Uterus (tissue), 4 donors: ENCODE results near the gene FUT8. TPM values are rescaled to one million over a fixed set of nuclear protein-coding genes. Genes with fewer than 3 reads are reported as not detected.
A peak's percentile ranks its signal among the peaks of the same experiment; 100 is the strongest.
"Not testable (repeated sequence)": the region's sequence is repeated elsewhere in the genome, so short reads cannot be mapped to it uniquely, and the experiment has no call there.

ENCODE experiments used
- DNase-seq, 2 donors: peaks; one replicate each; pipeline ENCODE4 v3.0.0-alpha.2; 2019 to 2020
- H3K27ac ChIP-seq, 2 donors: fragments of 200-600 bp; sonication (generic); 1 replicate in 1 of 2; 2 replicates in 1 of 2; pipeline ENCODE4 v1.5.1; 2016 to 2018
- H3K27me3 ChIP-seq, 2 donors: fragments of 200-600 bp; sonication (generic); one replicate each; pipeline ENCODE4 v1.5.1; 2018 to 2019; ENCODE audit warnings: control low read depth in 1 of 2
- H3K36me3 ChIP-seq, 2 donors: fragments of 200-600 bp; sonication (generic); one replicate each; pipeline ENCODE4 v1.5.1; 2019; ENCODE audit warnings: control low read depth in 1 of 2
- H3K4me1 ChIP-seq, 2 donors: fragments of 200-600 bp; sonication (generic); one replicate each; pipeline ENCODE4 v1.5.1; 2018 to 2019; ENCODE audit warnings: control low read depth in 1 of 2
- H3K4me3 ChIP-seq, 2 donors: fragments of 200-600 bp; sonication (generic); 1 replicate in 1 of 2; 2 replicates in 1 of 2; pipeline ENCODE4 v1.5.1; 2018 to 2019; ENCODE audit warnings: mild to moderate bottlenecking in 1 of 2
- H3K9me3 ChIP-seq, 2 donors: fragments of 200-600 bp; sonication (generic); one replicate each; pipeline ENCODE4 v1.5.1; 2019; ENCODE audit warnings: control low read depth in 1 of 2
- POLR2A ChIP-seq, 2 donors: fragments of 450-650 bp; IDR thresholded peaks; one replicate each; pipeline ENCODE4 v1.6.1; 2016; ENCODE audit warnings: antibody characterized with exemption in 2 of 2, mild to moderate bottlenecking in 1 of 2, moderate library complexity in 1 of 2
- intact Hi-C: fragments of 100-400 bp; cut with DNase I; formaldehyde crosslinking; loops from one replicate; pipeline ENCODE4 v1.15.1; 2023; ENCODE audit warnings: low total_unique reads
- total RNA-seq, 4 donors: library from RNA; depleted of rRNA in 3 of 4; stranded (reverse); fragments of >200 nt in 3 of 4; gene quantifications; one replicate each; pipeline versions ENCODE4 v1.1.0 to v1.2.4, GENCODE V29; 2014 to 2023
- TF ChIP-seq, protein P1 (sequence below), 4 experiments: fragments of 200-600 bp in 2 of 4; fragments of 450-650 bp in 2 of 4; sonication (generic) in 2 of 4; IDR thresholded peaks; one replicate each; pipeline ENCODE4 v1.5.1; 2016 to 2019; ENCODE audit warnings: antibody characterized with exemption in 4 of 4, mild to moderate bottlenecking in 2 of 4, moderate library complexity in 1 of 4
- donor health status: DM: yes; HTN: yes; CAD: no.

The FUT8 gene
- total RNA-seq, 4 donors from 2014 or later: 39.2 to 57.6 (median 51.8) TPM

- DNase-seq: no peak
- no peaks in the 10 kb centered on the region for H3K27me3 ChIP-seq
- H3K4me1 ChIP-seq: no peaks in the 10 kb centered on the region
- no peaks in the 10 kb centered on the region for H3K36me3 ChIP-seq
- intact Hi-C loops: no loop called here
- H3K9me3 ChIP-seq: no peaks in the 10 kb centered on the region
- no peak overlapping the region for H3K27ac ChIP-seq
- TF ChIP-seq, protein P1, sequence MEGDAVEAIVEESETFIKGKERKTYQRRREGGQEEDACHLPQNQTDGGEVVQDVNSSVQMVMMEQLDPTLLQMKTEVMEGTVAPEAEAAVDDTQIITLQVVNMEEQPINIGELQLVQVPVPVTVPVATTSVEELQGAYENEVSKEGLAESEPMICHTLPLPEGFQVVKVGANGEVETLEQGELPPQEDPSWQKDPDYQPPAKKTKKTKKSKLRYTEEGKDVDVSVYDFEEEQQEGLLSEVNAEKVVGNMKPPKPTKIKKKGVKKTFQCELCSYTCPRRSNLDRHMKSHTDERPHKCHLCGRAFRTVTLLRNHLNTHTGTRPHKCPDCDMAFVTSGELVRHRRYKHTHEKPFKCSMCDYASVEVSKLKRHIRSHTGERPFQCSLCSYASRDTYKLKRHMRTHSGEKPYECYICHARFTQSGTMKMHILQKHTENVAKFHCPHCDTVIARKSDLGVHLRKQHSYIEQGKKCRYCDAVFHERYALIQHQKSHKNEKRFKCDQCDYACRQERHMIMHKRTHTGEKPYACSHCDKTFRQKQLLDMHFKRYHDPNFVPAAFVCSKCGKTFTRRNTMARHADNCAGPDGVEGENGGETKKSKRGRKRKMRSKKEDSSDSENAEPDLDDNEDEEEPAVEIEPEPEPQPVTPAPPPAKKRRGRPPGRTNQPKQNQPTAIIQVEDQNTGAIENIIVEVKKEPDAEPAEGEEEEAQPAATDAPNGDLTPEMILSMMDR (IDR thresholded peaks at IDR 0.05): no peak
- TF ChIP-seq POLR2A (IDR thresholded peaks at IDR 0.05): no peak
- H3K4me3 ChIP-seq: no peak overlapping the region
These were observed 218.5 kb downstream of the FUT8 start for GRCh38 chr14:65631040-65631439.

DNA sequence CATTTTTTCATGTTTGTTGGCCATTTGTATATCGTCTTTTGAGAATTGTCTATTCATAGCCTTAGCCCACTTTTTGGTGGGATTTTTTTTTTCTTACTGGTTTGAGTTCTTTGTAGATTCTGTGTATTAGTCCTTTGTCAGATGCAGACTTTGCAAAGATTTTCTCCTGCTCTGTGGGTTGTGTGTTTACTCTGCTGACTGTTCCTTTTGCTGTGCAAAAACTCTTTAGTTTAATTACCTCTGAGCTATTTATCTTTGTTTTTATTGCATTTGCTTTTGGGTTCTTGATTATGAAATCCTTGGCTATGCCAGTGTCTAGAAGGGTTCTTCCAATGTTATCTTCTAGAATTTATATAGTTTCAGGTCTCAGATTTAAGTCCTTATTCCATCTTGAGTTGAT is 220.0 kb downstream of the FUT8 start:
- TF ChIP-seq POLR2A (IDR thresholded peaks at IDR 0.05): no peak
- TF ChIP-seq, protein P1 (IDR thresholded peaks at IDR 0.05): no peak
- no peak overlapping the region for H3K27ac ChIP-seq
- H3K4me1 ChIP-seq: no peaks in the 10 kb centered on the region
- no peaks in the 10 kb centered on the region for H3K9me3 ChIP-seq
- DNase-seq: no peak
- H3K4me3 ChIP-seq: no peak overlapping the region
- H3K36me3 ChIP-seq: no peaks in the 10 kb centered on the region
- no peaks in the 10 kb centered on the region for H3K27me3 ChIP-seq
- intact Hi-C loops: no loop called here

DNA sequence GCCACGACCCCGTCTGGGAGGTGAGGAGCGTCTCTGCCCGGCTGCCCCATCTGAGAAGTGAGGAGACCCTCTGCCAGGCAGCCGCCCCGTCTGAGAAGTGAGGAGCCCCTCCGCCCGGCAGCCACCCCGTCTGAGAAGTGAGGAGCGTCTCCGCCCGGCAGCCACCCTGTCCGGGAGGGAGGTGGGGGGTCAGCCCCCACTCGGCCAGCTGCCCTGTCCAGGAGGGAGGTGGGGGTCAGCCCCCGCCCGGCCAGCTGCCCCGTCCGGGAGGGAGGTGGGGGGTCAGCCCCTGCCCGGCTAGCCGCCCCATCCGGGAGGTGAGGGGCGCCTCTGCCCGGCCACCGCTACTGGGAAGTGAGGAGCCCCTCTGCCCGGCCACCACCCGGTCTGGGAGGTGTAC is 221.1 kb downstream of the FUT8 start:
- intact Hi-C loops, DNase-seq, H3K27me3 ChIP-seq, H3K36me3 ChIP-seq, H3K4me1 ChIP-seq, H3K27ac ChIP-seq, H3K4me3 ChIP-seq, H3K9me3 ChIP-seq: not testable (repeated sequence)

DNA sequence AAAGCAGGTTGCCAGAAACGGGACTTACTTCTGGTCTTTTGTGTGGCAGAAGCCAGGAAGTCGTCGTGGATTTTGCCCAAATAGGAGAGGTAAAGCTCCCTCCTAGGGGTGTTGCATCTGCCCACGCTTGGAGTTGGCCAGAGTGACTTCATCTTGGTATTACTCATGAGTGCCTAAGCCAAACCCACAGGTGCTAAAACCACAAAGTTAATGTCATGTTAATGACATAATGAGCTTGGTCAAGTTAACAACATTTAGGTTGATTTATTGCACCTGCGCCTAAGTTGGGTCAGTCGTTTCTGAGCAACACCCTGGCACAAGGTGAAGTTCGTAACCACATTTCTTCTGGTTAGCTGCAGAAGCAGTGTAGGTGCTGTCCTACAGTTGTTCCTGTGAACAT is 225.2 kb downstream of the FUT8 start:
- Histone ChIP-seq H3K27ac (no peak overlapping the region), H3K4me1 (no peaks in the 10 kb centered on the region), H3K9me3 (no peaks in the 10 kb centered on the region), H3K4me3 (no peak overlapping the region), H3K36me3 (no peaks in the 10 kb centered on the region), H3K27me3 (no peaks in the 10 kb centered on the region)
- TF ChIP-seq, protein P1 (IDR thresholded peaks at IDR 0.05): no peak
- no peak for TF ChIP-seq POLR2A (IDR thresholded peaks at IDR 0.05)
- intact Hi-C loops: no loop called here
- DNase-seq: peak in 1 of 2 donors; percentile 25

DNA sequence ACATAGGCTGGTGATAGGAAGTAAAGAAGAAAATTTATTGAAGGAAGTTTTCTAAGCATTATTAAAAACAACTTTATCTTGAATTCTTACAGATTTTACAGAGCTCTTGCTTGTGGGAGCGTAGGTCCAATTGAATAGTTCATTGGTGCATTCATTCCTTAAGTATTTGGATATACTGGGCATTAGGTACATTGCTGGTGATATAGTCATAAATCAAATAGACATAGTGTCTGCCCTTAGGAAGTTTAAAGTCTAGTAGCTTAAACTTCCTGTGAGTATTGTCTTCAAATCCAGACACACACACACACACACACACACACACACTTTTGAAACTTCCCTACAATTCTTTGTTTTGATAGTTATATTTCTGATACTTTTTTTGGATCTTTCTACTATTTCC is 226.7 kb downstream of the FUT8 start:
- Histone ChIP-seq H3K27ac (no peak overlapping the region), H3K4me3 (no peak overlapping the region), H3K27me3 (no peaks in the 10 kb centered on the region), H3K9me3 (no peaks in the 10 kb centered on the region), H3K4me1 (no peaks in the 10 kb centered on the region), H3K36me3 (no peaks in the 10 kb centered on the region)
- no peak for DNase-seq
- TF ChIP-seq, protein P1 (IDR thresholded peaks at IDR 0.05): no peak
- no peak for TF ChIP-seq POLR2A (IDR thresholded peaks at IDR 0.05)
- intact Hi-C loops: no loop called here

DNA sequence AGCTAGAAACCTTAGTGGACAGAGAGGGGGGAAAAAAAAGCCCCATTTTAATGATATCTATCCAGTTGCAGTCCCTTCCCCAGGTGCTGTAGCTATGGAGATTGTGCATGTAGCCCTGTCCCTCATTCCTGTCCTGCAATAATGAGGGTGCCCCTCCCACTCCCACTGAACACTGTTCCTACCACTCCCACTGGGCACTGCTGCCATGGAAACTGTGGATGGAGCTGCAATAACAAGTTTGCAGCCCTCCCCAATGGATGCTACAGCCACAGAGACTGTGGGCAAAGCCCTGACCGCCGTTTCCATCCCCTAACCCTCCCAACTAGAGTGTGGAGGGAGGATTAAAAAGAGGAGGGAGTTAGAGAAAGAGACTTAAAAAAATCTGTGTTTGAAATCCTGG is 238.3 kb downstream of the FUT8 start:
- DNase-seq: no peak
- Histone ChIP-seq H3K4me1 (peaks cover 0 to 6% of the 10 kb centered on the region in 2 donors), H3K4me3 (no peak overlapping the region), H3K9me3 (no peaks in the 10 kb centered on the region), H3K27me3 (no peaks in the 10 kb centered on the region), H3K27ac (no peak overlapping the region), H3K36me3 (no peaks in the 10 kb centered on the region)
- TF ChIP-seq, protein P1 (IDR thresholded peaks at IDR 0.05): no peak
- no peak for TF ChIP-seq POLR2A (IDR thresholded peaks at IDR 0.05)
- intact Hi-C loops: no loop called here
